Middle frontal gyrus (tissue), 1 donor: ENCODE data around the gene KISS1.

Experiments used
- DNase-seq: peaks from one replicate; pipeline ENCODE4 v3.0.0-alpha.2; 2015; ENCODE audit warnings: low spot score; ENCODE audit errors: extremely low spot score

Gene KISS1

GRCh38 chr1:204161609-204162493 lies 34.4 kb downstream of the KISS1 start:
- no peak for DNase-seq

GRCh38 chr1:204157962-204158361 lies 38.3 kb downstream of the KISS1 start:
- DNase-seq = no peak

- no peak for DNase-seq
Observed at GRCh38 chr1:204155881-204156280, 40.4 kb downstream of the KISS1 start.

GRCh38 chr1:204154568-204155255 lies 41.6 kb downstream of the KISS1 start:
- no peak for DNase-seq

- DNase-seq = no peak
Observed at GRCh38 chr1:204153667-204154066, 42.6 kb downstream of the KISS1 start.

GRCh38 chr1:204152310-204153044 lies 43.8 kb downstream of the KISS1 start:
- DNase-seq = no peak

GRCh38 chr1:204151552-204152309 lies 44.6 kb downstream of the KISS1 start, which contains the start of gene ETNK2:
Gene ETNK2 (minus strand): TSS chr1:204152044. CDS start chr1:204151852, 192 bp downstream.
- DNase-seq = no peak

GRCh38 chr1:204150702-204151551 lies 45.4 kb downstream of the KISS1 start:
- no peak for DNase-seq

- DNase-seq = no peak
Observed at GRCh38 chr1:204149635-204150565, 46.4 kb downstream of the KISS1 start.

GRCh38 chr1:204149107-204149506 lies 47.2 kb downstream of the KISS1 start:
- DNase-seq = no peak

- no peak for DNase-seq
Observed at GRCh38 chr1:204147406-204148383, 48.6 kb downstream of the KISS1 start.

- DNase-seq = no peak
Observed at GRCh38 chr1:204146965-204147364, 49.3 kb downstream of the KISS1 start.

GRCh38 chr1:204146309-204146708 lies 50.0 kb downstream of the KISS1 start:
- no peak for DNase-seq

GRCh38 chr1:204145033-204145504 lies 51.2 kb downstream of the KISS1 start:
- DNase-seq = no peak

GRCh38 chr1:204143276-204144041 lies 52.8 kb downstream of the KISS1 start:
- DNase-seq = no peak

GRCh38 chr1:204142032-204142974 lies 54.0 kb downstream of the KISS1 start:
- no peak for DNase-seq
